K562 (cell line): ENCODE results near the gene SLC20A1. TPM values are rescaled to one million over a fixed set of nuclear protein-coding genes. Genes with fewer than 3 reads are reported as not detected.
A peak's percentile ranks its signal among the peaks of the same experiment; 100 is the strongest.

ENCODE experiments used
- CCAR2 ChIP-seq: fragments of 200-400 bp; formaldehyde crosslinking; IDR thresholded peaks from 2 replicates; pipeline ENCODE4 v1.6.1; 2017; ENCODE audit warnings: mild to moderate bottlenecking, low read depth, low read length
- EHMT2 ChIP-seq: fragments of 450-650 bp; IDR thresholded peaks from 2 replicates; pipeline ENCODE4 v1.6.1; 2018; ENCODE audit warnings: antibody characterized with exemption
- KAT2B ChIP-seq: IDR thresholded peaks from one replicate; pipeline ENCODE4 v1.6.1; 2012; ENCODE audit warnings: low read depth, mild to moderate bottlenecking, control low read depth, inconsistent platforms, low read length, moderate library complexity
- KAT7 ChIP-seq: sonication (generic); formaldehyde crosslinking; IDR thresholded peaks from 2 replicates; pipeline ENCODE4 v1.8.0; 2022; ENCODE audit warnings: missing genetic modification reagents, mild to moderate bottlenecking, borderline replicate concordance
- KDM1A ChIP-seq, 2 experiments: fragments of 450-650 bp; IDR thresholded peaks; 2 replicates each; pipeline ENCODE4 v1.6.1; 2016; ENCODE audit warnings: mild to moderate bottlenecking in 2 of 2
- KLF16 ChIP-seq: IDR thresholded peaks from 2 replicates; pipeline ENCODE4 v1.6.1; 2016; ENCODE audit warnings: antibody characterized with exemption
- LCOR ChIP-seq: sonication (generic); formaldehyde crosslinking; IDR thresholded peaks from 2 replicates; pipeline ENCODE4 v1.8.0; 2022; ENCODE audit warnings: mild to moderate bottlenecking, missing genetic modification reagents
- MBD2 ChIP-seq: sonication (generic); IDR thresholded peaks from 2 replicates; pipeline ENCODE4 v1.6.1; 2016; ENCODE audit warnings: low read depth, borderline replicate concordance
- MCM2 ChIP-seq: fragments of 450-650 bp; IDR thresholded peaks from 2 replicates; pipeline ENCODE4 v1.6.1; 2017; ENCODE audit warnings: low read depth, mild to moderate bottlenecking
- MIER1 ChIP-seq: fragments of 450-650 bp; IDR thresholded peaks from 2 replicates; pipeline ENCODE4 v1.6.1; 2016; ENCODE audit warnings: antibody characterized with exemption, mild to moderate bottlenecking, low read depth
- NONO ChIP-seq, 2 experiments: fragments of 200-400 bp in 1 of 2; fragments of 450-650 bp in 1 of 2; formaldehyde crosslinking in 1 of 2; IDR thresholded peaks; 2 replicates each; pipeline ENCODE4 v1.6.1; 2017; ENCODE audit warnings: low read depth in 2 of 2, mild to moderate bottlenecking in 2 of 2, moderate library complexity in 2 of 2, low read length in 1 of 2
- NRF1 ChIP-seq, 2 experiments: fragments of 450-650 bp; IDR thresholded peaks in 1 of 2; conservative IDR thresholded peaks in 1 of 2; 2 replicates each; pipeline ENCODE4 v1.6.1; 2014; ENCODE audit warnings: mild to moderate bottlenecking in 2 of 2
- RBFOX2 ChIP-seq: fragments of 200-400 bp; formaldehyde crosslinking; IDR thresholded peaks from 2 replicates; pipeline ENCODE4 v1.6.1; 2017; ENCODE audit warnings: low read depth, mild to moderate bottlenecking, low read length, moderate library complexity
- RFX1 ChIP-seq: fragments of 450-650 bp; IDR thresholded peaks from 2 replicates; pipeline ENCODE4 v1.6.1; 2016; ENCODE audit warnings: mild to moderate bottlenecking, moderate library complexity
- SIX5 ChIP-seq, 2 experiments: IDR thresholded peaks; 2 replicates each; pipeline ENCODE4 v1.6.1; 2011; ENCODE audit warnings: low read length in 2 of 2, borderline replicate concordance in 1 of 2, low read depth in 1 of 2, mild to moderate bottlenecking in 1 of 2, moderate library complexity in 1 of 2; ENCODE audit not compliant: insufficient read depth in 1 of 2
- TSC22D4 ChIP-seq: fragments of 450-650 bp; IDR thresholded peaks from 2 replicates; pipeline ENCODE4 v1.6.1; 2016; ENCODE audit warnings: missing genetic modification characterization, missing biosample characterization, control low read depth
- ZFP1 ChIP-seq: fragments of 450-650 bp; formaldehyde crosslinking; IDR thresholded peaks from 2 replicates; pipeline ENCODE4 v1.4.0; 2020; ENCODE audit warnings: mild to moderate bottlenecking, mixed read lengths
- ZNF133 ChIP-seq: fragments of 250-450 bp; sonication (Bioruptor Pico); IDR thresholded peaks from 2 replicates; pipeline ENCODE4 v1.4.0; 2020; ENCODE audit warnings: mild to moderate bottlenecking
- ZNF232 ChIP-seq: sonication (generic); formaldehyde crosslinking; IDR thresholded peaks from 2 replicates; pipeline ENCODE4 v1.8.0; 2022; ENCODE audit warnings: mild to moderate bottlenecking, missing genetic modification reagents
- ZNF583 ChIP-seq: fragments of 250-450 bp; sonication (Bioruptor Pico); IDR thresholded peaks from 2 replicates; pipeline ENCODE4 v1.4.0; 2020
- ZNF696 ChIP-seq: fragments of 250-450 bp; sonication (Bioruptor Pico); conservative IDR thresholded peaks from 2 replicates; pipeline ENCODE4 v1.4.0; 2020; ENCODE audit warnings: mild to moderate bottlenecking, moderate library complexity
- polyA plus RNA-seq, 8 experiments: library from polyadenylated mRNA; depleted of rRNA in 4 of 8; stranded (reverse) in 5 of 8; unstranded in 3 of 8; fragments of >200 nt; fragmentation: Nextera tagmentation in 2 of 8; fragmentation: Illumina TruSeq in 1 of 8; extraction: Ambion mirVana in 2 of 8; extraction: Trizol in 1 of 8; gene quantifications; 2 replicates each; pipeline versions ENCODE4 v1.2.1 to v1.2.3, GENCODE V29; 2011 to 2014; ENCODE audit warnings: inconsistent platforms in 1 of 8, missing spikeins in 1 of 8
- total RNA-seq, 7 experiments: library from RNA; depleted of rRNA in 6 of 7; stranded (reverse); fragments of >200 nt in 6 of 7; fragmentation: Illumina TruSeq in 2 of 7; extraction: Trizol in 2 of 7; gene quantifications; 2 replicates each; pipeline versions ENCODE4 v1.2.1 to v1.2.3, GENCODE V29; 2011 to 2021; ENCODE audit warnings: low replicate concordance in 1 of 7
- TF ChIP-seq, protein P1 (sequence below), 3 experiments: fragments of 200-800 bp in 1 of 3; sonication (Bioruptor generic) in 1 of 3; sonication (generic) in 1 of 3; formaldehyde crosslinking in 1 of 3; IDR thresholded peaks; 2 replicates each; pipeline versions ENCODE4 v1.6.1 to v1.8.0; 2016 to 2022; ENCODE audit warnings: mild to moderate bottlenecking in 2 of 3, missing compliant biosample characterization in 2 of 3, missing genetic modification characterization in 2 of 3, missing genetic modification reagents in 1 of 3
- TF ChIP-seq, protein P2 (sequence below): sonication (generic); formaldehyde crosslinking; IDR thresholded peaks from 2 replicates; pipeline ENCODE4 v1.8.0; 2023; ENCODE audit warnings: mild to moderate bottlenecking, missing genetic modification reagents
- TF ChIP-seq, protein P3 (sequence below): fragments of 200-800 bp; sonication (Bioruptor generic); IDR thresholded peaks from 2 replicates; pipeline ENCODE4 v1.6.1; 2017; ENCODE audit warnings: missing genetic modification characterization, missing compliant biosample characterization
- TF ChIP-seq, protein P4 (sequence below): fragments of 250-450 bp; sonication (Bioruptor Pico); IDR thresholded peaks from 2 replicates; pipeline ENCODE4 v1.5.0; 2020; ENCODE audit warnings: mild to moderate bottlenecking

The SLC20A1 gene
- total and polyA plus RNA-seq, 9 of the 15 experiments (the other 6 are each of a cell fraction or from before 2014, with no cell fraction given) = 53.8 to 150 (median 74.7) TPM

GRCh38 chr2:112706170-112706664 is 60.5 kb downstream of the SLC20A1 start (continued):
- peak; percentile 87 for TF ChIP-seq LCOR (CRISPR knock-in tag)
- TF ChIP-seq NONO (IDR thresholded peaks at IDR 0.05; ENCODE audit: low read depth in 2 of 2, low read length in 1 of 2) = 0 out of 4 replicates have a peak, but pooled peaks of 1 of the 2 experiments have one; percentile 64
- no peak for TF ChIP-seq SIX5 (IDR thresholded peaks at IDR 0.05; ENCODE audit: borderline replicate concordance in 1 of 2, insufficient read depth in 1 of 2, low read depth in 1 of 2, low read length in 2 of 2)
- no peak for TF ChIP-seq KAT2B
- no peak for TF ChIP-seq MCM2
- no peak for TF ChIP-seq KAT7 (CRISPR knock-in tag)
- TF ChIP-seq, protein P1, sequence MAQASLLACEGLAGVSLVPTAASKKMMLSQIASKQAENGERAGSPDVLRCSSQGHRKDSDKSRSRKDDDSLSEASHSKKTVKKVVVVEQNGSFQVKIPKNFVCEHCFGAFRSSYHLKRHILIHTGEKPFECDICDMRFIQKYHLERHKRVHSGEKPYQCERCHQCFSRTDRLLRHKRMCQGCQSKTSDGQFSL (CRISPR knock-in tag; IDR thresholded peaks at IDR 0.05) = no peak
- TF ChIP-seq, protein P1 (tag; IDR thresholded peaks at IDR 0.05) = no peak
- no peak for TF ChIP-seq ZNF133
- no peak for TF ChIP-seq CCAR2
- no peak for TF ChIP-seq TSC22D4 (tag)
- peak; percentile 92 for TF ChIP-seq EHMT2
- TF ChIP-seq KDM1A (IDR thresholded peaks at IDR 0.05) = peak; percentile 98
- no peak; the same call in 1 of the 2 replicates for TF ChIP-seq RBFOX2
- 0 out of 2 replicates have a peak, but pooled peaks have one; percentile 8 for TF ChIP-seq ZFP1 (CRISPR knock-in tag)
- no peak for TF ChIP-seq ZNF232 (CRISPR knock-in tag)
- no peak for TF ChIP-seq RFX1
- no peak for TF ChIP-seq MIER1
- TF ChIP-seq, protein P2, sequence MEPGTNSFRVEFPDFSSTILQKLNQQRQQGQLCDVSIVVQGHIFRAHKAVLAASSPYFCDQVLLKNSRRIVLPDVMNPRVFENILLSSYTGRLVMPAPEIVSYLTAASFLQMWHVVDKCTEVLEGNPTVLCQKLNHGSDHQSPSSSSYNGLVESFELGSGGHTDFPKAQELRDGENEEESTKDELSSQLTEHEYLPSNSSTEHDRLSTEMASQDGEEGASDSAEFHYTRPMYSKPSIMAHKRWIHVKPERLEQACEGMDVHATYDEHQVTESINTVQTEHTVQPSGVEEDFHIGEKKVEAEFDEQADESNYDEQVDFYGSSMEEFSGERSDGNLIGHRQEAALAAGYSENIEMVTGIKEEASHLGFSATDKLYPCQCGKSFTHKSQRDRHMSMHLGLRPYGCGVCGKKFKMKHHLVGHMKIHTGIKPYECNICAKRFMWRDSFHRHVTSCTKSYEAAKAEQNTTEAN (CRISPR knock-in tag) = no peak
- TF ChIP-seq NRF1 (conservative IDR thresholded peaks at IDR 0.05 in 1 of 2, IDR thresholded peaks at IDR 0.05 in 1 of 2) = peak in 1 of 2 experiments; percentile 59; a peak in 3 of 4 replicates
- TF ChIP-seq, protein P3, sequence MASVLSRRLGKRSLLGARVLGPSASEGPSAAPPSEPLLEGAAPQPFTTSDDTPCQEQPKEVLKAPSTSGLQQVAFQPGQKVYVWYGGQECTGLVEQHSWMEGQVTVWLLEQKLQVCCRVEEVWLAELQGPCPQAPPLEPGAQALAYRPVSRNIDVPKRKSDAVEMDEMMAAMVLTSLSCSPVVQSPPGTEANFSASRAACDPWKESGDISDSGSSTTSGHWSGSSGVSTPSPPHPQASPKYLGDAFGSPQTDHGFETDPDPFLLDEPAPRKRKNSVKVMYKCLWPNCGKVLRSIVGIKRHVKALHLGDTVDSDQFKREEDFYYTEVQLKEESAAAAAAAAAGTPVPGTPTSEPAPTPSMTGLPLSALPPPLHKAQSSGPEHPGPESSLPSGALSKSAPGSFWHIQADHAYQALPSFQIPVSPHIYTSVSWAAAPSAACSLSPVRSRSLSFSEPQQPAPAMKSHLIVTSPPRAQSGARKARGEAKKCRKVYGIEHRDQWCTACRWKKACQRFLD = peak; percentile 74; the same call in 1 of the 2 replicates
- peak; percentile 92 for TF ChIP-seq MBD2
- peak; percentile 84 for TF ChIP-seq KLF16
- TF ChIP-seq, protein P4, sequence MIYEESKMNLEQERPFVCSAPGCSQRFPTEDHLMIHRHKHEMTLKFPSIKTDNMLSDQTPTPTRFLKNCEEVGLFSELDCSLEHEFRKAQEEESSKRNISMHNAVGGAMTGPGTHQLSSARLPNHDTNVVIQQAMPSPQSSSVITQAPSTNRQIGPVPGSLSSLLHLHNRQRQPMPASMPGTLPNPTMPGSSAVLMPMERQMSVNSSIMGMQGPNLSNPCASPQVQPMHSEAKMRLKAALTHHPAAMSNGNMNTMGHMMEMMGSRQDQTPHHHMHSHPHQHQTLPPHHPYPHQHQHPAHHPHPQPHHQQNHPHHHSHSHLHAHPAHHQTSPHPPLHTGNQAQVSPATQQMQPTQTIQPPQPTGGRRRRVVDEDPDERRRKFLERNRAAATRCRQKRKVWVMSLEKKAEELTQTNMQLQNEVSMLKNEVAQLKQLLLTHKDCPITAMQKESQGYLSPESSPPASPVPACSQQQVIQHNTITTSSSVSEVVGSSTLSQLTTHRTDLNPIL (CRISPR knock-in tag) = no peak
- TF ChIP-seq ZNF583 (CRISPR knock-in tag) = peak; percentile 86; the same call in 1 of the 2 replicates
- no peak for TF ChIP-seq ZNF696 (CRISPR knock-in tag)
